ENCODE data around the gene BACE1. TPM values are rescaled to one million over a fixed set of nuclear protein-coding genes. Genes with fewer than 3 reads are reported as not detected.
A peak's percentile ranks its signal among the peaks of the same experiment; 100 is the strongest.

Gene BACE1
- total RNA-seq, 1 donor from 2014 or later, result 78.2 TPM

DNA sequence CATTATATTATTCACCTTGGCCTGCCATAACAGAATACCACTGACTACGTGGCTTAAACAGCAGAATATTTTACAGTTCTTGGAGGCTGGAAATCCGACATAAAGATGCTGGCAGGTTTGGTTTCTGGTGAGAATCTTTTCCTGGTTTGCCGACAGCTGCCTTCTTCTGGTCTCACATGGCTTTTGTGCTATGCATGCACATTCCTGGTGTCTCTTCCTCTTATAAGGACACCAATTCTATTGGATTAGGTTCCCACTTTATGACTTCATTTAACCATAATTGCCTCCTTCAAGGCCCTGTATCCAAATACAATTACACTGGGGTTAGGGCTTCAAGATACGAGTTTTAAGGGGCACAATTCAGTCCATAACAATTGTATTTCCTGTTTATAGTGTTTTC, 66.5 kb downstream of the BACE1 start:
- Mint-ChIP-seq H3K4me3 (ENCODE audit: low read depth) (no peak overlapping the region), H3K9me3 (ENCODE audit: low read depth) (no peaks in the 10 kb centered on the region), H3K27ac (peak overlapping the region; percentile 16), H3K36me3 (ENCODE audit: insufficient read depth) (peaks cover 37% of the 10 kb centered on the region), H3K27me3 (no peaks in the 10 kb centered on the region), H3K4me1 (ENCODE audit: low read depth) (no peaks in the 10 kb centered on the region)
- TF ChIP-seq, protein P1, sequence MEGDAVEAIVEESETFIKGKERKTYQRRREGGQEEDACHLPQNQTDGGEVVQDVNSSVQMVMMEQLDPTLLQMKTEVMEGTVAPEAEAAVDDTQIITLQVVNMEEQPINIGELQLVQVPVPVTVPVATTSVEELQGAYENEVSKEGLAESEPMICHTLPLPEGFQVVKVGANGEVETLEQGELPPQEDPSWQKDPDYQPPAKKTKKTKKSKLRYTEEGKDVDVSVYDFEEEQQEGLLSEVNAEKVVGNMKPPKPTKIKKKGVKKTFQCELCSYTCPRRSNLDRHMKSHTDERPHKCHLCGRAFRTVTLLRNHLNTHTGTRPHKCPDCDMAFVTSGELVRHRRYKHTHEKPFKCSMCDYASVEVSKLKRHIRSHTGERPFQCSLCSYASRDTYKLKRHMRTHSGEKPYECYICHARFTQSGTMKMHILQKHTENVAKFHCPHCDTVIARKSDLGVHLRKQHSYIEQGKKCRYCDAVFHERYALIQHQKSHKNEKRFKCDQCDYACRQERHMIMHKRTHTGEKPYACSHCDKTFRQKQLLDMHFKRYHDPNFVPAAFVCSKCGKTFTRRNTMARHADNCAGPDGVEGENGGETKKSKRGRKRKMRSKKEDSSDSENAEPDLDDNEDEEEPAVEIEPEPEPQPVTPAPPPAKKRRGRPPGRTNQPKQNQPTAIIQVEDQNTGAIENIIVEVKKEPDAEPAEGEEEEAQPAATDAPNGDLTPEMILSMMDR (IDR thresholded peaks at IDR 0.05; ENCODE audit: unreplicated experiment), result no peak
- DNase-seq (ENCODE audit: low spot score, unreplicated experiment), result no peak

DNA sequence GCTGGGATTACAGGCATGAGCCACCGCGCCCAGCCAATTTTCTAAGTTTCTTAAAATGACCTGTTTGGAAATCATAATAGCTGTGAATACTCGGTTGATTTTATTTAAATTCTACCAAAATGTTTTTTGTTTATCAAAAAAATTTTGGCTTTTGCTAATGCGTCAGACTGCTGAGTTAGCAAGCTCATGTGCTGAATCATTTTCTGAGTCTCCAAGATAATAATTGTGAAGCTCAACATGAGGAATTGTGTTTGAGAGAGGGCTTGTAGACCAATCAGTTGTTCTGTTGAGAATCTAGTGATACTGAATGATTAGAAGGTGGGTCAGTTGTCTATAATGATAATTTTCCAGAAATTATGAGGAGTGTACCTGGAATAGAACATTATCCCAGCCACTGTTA, 67.7 kb downstream of the BACE1 start:
- Mint-ChIP-seq H3K36me3 (ENCODE audit: insufficient read depth) (peaks cover 37% of the 10 kb centered on the region), H3K27ac (no peak overlapping the region)
- no peak for DNase-seq (ENCODE audit: low spot score, unreplicated experiment)

DNA sequence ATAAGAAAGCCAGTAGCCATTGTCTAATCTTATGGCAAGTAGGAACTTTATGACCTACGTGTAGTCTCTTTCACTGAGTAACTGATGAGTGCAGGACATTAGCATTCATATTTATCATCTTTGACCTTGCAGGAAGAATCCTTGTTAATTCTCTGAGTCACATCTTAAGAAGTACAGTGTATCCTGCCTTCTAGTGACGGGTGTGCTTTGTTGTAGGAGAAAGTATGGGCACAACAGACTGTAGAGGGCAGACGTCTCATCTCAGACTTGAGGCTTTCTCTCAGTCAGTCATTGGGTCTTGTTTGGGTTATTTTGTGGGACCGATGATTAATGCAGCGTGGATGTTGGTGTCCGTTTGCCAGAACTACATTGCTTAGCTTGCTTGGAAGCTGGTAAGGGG, 76.8 kb downstream of the BACE1 start:
- Mint-ChIP-seq H3K36me3 (ENCODE audit: insufficient read depth) (peaks cover 18% of the 10 kb centered on the region), H3K4me3 (ENCODE audit: low read depth) (no peak overlapping the region), H3K4me1 (ENCODE audit: low read depth) (no peaks in the 10 kb centered on the region), H3K27me3 (no peaks in the 10 kb centered on the region), H3K9me3 (ENCODE audit: low read depth) (no peaks in the 10 kb centered on the region), H3K27ac (peak overlapping the region; percentile 42)
- no peak for DNase-seq (ENCODE audit: low spot score, unreplicated experiment)
- TF ChIP-seq, protein P1 (IDR thresholded peaks at IDR 0.05; ENCODE audit: unreplicated experiment), result no peak

More for the DNA sequence above, 67.7 kb downstream of the BACE1 start:
- no peaks in the 10 kb centered on the region for H3K9me3 Mint-ChIP-seq (ENCODE audit: low read depth)
- TF ChIP-seq, protein P1 (IDR thresholded peaks at IDR 0.05; ENCODE audit: unreplicated experiment), result no peak
- no peaks in the 10 kb centered on the region for H3K27me3 Mint-ChIP-seq
- no peaks in the 10 kb centered on the region for H3K4me1 Mint-ChIP-seq (ENCODE audit: low read depth)
- H3K4me3 Mint-ChIP-seq (ENCODE audit: low read depth), result no peak overlapping the region

DNA sequence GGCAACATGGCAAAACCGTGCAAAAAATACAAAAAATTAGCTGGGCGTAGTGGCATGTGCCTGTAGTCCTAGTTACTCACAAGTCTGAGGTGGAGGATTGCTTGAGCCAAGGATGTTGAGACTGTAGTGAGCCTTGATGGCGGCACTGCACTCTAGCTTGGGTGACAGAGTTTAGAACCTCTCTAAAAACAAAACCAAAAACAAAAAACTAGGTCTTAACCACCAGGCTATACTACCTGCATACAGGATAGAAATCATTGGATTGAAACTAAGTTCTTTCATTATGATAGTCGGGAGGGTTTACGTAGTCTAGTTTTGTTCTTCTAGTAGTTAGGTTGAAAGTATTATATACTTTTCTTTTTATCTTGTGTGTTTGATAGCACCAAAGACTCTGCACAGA, 77.8 kb downstream of the BACE1 start:
- TF ChIP-seq, protein P1 (IDR thresholded peaks at IDR 0.05; ENCODE audit: unreplicated experiment), result no peak
- Mint-ChIP-seq H3K36me3 (ENCODE audit: insufficient read depth) (peaks cover 16% of the 10 kb centered on the region), H3K4me1 (ENCODE audit: low read depth) (peaks cover 10% of the 10 kb centered on the region), H3K27ac (no peak overlapping the region), H3K27me3 (no peaks in the 10 kb centered on the region), H3K4me3 (ENCODE audit: low read depth) (no peak overlapping the region), H3K9me3 (ENCODE audit: low read depth) (no peaks in the 10 kb centered on the region)
- DNase-seq (ENCODE audit: low spot score, unreplicated experiment), result no peak

Other genes starting within 250 kb of the BACE1 start
- 61.0 and 68.0 TPM in 2 replicates for gene SIK3, start 217.8 kb downstream of the BACE1 start, total RNA-seq
- gene PAFAH1B2, start 172.0 kb downstream of the BACE1 start, total RNA-seq, result 116 and 121 TPM in 2 replicates
- 44.7 and 52.6 TPM in 2 replicates for gene SIDT2, start 137.5 kb downstream of the BACE1 start, total RNA-seq
- gene TAGLN, start 116.9 kb downstream of the BACE1 start, total RNA-seq, result 41.4 and 72.6 TPM in 2 replicates
- 59.4 and 62.3 TPM in 2 replicates for gene PCSK7, start 84.2 kb downstream of the BACE1 start, total RNA-seq
- 53.9 and 55.8 TPM in 2 replicates for gene RNF214, start 83.6 kb downstream of the BACE1 start, total RNA-seq
- gene BACE1-AS, start 24.9 kb downstream of the BACE1 start, total RNA-seq, result 17.9 and 19.0 TPM in 2 replicates
- 61.3 and 66.8 TPM in 2 replicates for gene CEP164, start 11.6 kb upstream of the BACE1 start, total RNA-seq

Measured in progenitor cell of endocrine pancreas (in vitro differentiated cells).